Measurements from ENCODE around the gene GTF2F2.

The GTF2F2 gene

DNA sequence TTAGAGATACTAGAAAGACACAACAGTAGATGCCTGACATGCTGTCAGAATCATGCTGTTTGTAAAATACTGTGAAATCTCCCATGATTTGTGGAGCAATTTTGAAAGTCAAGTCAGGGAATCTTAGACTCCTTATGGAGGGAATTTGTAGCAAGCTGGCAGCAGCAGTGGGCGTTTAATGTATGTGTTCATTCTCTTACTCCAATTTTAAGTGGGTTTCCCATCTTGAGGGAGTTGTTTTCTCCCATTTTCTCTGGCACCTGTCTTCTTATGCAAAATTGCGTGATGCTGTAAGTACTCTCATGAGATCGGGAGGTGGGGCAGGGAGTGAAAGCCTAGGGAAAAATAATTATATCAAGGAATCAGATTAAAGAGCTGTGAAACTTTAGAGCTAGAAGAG, 16.0 kb upstream of the GTF2F2 start:
- DNase-seq (ENCODE audit: low read depth, low spot score), result no peak
- TF ChIP-seq CTCF (IDR thresholded peaks at IDR 0.05; ENCODE audit: low read depth, low read length), result no peak
- H3K4me3 ChIP-seq (ENCODE audit: low read depth, low read length), result no peak overlapping the region
- in situ Hi-C loops (cut with HindIII; ENCODE audit: low sequenced_read_pairs), result no loop called here

DNA sequence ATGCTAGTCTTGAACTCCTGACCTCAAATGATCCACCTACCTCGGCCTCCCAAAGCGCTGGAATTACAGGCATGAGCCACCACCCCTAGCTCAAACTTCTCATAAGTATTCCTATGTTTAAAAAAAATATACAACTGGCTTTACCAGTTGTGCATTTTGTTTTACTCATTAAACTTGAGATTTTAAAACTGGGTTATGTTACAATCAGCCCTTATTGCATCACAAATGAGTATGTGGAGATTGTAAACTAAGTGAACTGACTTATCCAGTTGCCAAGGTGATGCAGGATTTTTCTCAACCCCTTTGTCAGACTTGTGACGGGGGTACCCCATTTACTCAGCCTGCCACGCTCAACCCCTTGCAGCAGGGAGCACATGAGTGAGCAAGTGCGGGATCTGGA, 14.4 kb upstream of the GTF2F2 start:
- in situ Hi-C loops (cut with HindIII; ENCODE audit: low sequenced_read_pairs), result no loop called here
- DNase-seq (ENCODE audit: low read depth, low spot score), result no peak

GRCh38 chr13:45107539-45107938, 12.8 kb upstream of the GTF2F2 start:
- DNase-seq (ENCODE audit: low read depth, low spot score), result no peak
- in situ Hi-C loops (cut with HindIII; ENCODE audit: low sequenced_read_pairs), result no loop called here
- TF ChIP-seq CTCF (IDR thresholded peaks at IDR 0.05; ENCODE audit: low read depth, low read length), result no peak
- no peak overlapping the region for H3K4me3 ChIP-seq (ENCODE audit: low read depth, low read length)

More for the DNA sequence above, 14.4 kb upstream of the GTF2F2 start:
- no peak for TF ChIP-seq CTCF (IDR thresholded peaks at IDR 0.05; ENCODE audit: low read depth, low read length)
- H3K4me3 ChIP-seq (ENCODE audit: low read depth, low read length), result no peak overlapping the region

DNA sequence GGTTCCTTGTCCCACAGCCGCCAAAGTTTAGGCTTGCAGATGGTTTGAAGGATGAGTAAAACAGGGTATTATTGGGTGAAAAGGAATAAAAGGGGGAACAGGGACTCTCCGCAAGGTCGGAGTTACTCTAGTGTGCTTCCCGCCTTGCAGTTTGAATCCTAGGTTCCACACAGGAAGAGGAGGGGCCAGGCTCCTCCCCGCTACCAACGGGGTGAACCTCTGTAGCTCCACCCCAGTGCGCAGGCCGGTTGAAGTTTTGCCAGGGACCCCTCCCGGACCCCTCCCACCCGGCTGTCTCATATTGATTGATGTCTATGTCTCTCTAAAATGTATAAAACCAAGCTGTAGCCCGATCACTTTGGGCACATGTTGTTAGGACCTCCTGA, 11.6 kb upstream of the GTF2F2 start:
- in situ Hi-C loops (cut with HindIII; ENCODE audit: low sequenced_read_pairs), result no loop called here
- TF ChIP-seq CTCF (IDR thresholded peaks at IDR 0.05; ENCODE audit: low read depth, low read length), result no peak
- DNase-seq (ENCODE audit: low read depth, low spot score), result no peak
- no peak overlapping the region for H3K4me3 ChIP-seq (ENCODE audit: low read depth, low read length)

DNA sequence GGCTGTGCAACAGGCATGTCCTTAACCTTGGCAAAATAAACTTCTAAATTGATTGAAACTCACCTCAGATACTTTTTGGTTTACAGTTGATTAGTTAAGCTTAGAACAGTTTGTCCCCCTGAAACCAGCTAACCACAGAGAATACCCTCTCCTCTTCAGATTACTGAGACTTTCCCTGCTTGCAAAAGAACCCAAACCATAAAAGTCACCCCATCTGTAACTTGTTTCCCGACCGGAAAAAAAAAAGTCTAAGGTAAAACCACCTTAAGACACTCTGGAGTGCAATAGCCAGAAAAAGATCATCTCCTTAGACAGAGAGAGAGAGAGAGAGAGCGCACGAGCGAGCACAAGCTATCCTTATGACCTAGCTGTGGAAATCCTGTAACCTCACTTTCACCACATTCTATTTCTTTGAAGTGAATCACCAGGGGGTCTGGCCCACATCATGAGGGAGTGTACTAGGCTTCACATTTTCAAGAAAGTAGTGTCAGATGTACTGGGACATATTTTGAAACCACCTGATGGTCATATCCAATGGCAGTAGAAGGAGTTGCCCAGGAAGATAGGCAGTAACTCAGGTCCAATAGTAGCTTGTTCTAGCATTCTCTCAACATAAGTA, 11.1 kb upstream of the GTF2F2 start:
- no peak overlapping the region for H3K4me3 ChIP-seq (ENCODE audit: low read depth, low read length)
- TF ChIP-seq CTCF (IDR thresholded peaks at IDR 0.05; ENCODE audit: low read depth, low read length), result no peak
- peak; percentile 88 for DNase-seq (ENCODE audit: low read depth, low spot score)
- in situ Hi-C loops (cut with HindIII; ENCODE audit: low sequenced_read_pairs), result no loop called here

DNA sequence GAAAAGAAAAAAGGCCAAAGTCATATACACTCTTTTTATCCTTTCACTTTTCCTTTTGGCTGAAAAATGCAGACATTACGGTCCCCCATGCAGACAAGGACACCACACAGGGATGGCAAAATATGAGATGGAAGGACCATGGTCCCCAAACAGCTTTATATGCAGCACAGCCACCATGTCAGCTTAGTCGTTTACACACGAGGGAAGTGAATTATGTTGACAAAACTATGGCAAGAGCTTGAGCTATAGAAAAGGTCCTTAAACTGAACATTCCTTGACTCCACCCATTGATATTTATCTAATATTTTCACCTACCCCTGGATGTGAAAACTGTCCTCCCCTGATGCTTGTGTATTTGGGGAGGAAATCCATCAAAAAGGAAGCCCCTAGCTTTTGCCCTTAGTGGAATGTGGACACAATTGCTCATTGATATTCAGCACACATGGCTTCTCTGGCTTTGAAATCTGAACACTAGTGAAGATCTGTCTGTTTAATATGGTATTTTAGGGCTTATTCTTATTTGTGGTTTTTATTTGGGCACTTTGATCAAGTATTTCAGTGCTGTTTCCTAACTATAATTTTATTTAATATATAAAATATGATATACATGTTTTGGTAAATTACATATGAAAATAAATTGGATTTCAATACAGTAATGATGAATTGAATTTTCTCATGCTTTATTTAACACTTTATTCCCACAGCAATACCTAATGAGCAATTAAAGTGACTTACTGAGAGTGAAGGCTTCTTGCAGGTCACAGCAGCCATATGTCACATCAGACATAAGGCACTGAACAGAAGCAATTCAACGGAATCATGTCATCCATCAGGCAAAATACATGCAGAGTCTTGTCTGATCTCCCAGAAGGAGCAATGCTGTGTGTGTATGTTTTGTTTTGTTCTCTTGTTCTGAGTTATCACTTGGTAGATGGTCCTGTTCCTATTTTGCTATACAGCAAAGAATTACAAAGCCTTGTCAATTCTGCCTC, 6.8 kb upstream of the GTF2F2 start:
- no peak overlapping the region for H3K4me3 ChIP-seq (ENCODE audit: low read depth, low read length)
- no peak for TF ChIP-seq CTCF (IDR thresholded peaks at IDR 0.05; ENCODE audit: low read depth, low read length)
- in situ Hi-C loops (cut with HindIII; ENCODE audit: low sequenced_read_pairs), result no loop called here
- DNase-seq (ENCODE audit: low read depth, low spot score), result no peak
